Dedifferentiated amniotic fluid mesenchymal stem cell (primary cell): ENCODE measurements around the gene GGT1.
"Not testable (repeated sequence)": the region's sequence is repeated elsewhere in the genome, so short reads cannot be mapped to it uniquely, and the experiment has no call there.

Source experiments
- DNase-seq: peaks from one replicate; pipeline ENCODE4 v3.0.0-alpha.2; 2016; ENCODE audit errors: extremely low spot score

Gene GGT1

DNA sequence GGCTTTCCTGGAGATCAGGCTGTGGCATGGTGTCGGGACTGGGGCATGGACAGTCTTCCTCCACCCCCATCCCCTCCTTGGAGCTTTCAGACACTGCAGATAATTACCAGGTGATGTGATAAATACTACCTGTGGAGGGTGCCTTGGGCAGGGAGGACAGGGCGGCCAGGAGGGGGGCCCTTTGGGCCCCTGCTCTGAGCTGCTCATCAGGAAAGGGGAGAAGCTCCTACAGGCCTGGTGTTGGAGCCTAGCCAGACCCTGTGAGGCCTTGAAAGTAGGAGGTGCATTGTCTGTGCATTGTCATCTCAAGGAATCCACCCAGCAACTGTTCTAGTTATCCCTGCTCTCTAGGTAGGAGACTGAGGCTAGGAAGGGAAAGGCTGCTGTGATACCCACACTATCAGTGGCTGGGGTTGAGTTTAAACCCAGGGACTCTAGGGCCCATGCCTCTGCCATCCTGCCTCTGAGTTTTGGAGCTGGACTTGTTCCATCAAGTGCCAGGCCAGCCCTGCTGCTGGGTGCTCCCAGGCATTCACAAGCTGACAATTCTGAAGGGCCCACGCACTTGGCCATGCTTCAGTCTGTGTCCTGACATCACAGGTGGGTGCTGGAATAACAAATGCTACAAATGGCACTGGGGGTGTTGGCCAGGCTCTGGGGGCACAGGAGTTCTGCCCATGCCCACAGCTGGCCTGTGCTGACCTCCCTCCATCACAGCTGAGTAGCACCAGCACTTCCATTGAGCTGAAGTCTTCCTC, 2.9 kb upstream of the GGT1 start:
- not testable (repeated sequence) for DNase-seq

DNA sequence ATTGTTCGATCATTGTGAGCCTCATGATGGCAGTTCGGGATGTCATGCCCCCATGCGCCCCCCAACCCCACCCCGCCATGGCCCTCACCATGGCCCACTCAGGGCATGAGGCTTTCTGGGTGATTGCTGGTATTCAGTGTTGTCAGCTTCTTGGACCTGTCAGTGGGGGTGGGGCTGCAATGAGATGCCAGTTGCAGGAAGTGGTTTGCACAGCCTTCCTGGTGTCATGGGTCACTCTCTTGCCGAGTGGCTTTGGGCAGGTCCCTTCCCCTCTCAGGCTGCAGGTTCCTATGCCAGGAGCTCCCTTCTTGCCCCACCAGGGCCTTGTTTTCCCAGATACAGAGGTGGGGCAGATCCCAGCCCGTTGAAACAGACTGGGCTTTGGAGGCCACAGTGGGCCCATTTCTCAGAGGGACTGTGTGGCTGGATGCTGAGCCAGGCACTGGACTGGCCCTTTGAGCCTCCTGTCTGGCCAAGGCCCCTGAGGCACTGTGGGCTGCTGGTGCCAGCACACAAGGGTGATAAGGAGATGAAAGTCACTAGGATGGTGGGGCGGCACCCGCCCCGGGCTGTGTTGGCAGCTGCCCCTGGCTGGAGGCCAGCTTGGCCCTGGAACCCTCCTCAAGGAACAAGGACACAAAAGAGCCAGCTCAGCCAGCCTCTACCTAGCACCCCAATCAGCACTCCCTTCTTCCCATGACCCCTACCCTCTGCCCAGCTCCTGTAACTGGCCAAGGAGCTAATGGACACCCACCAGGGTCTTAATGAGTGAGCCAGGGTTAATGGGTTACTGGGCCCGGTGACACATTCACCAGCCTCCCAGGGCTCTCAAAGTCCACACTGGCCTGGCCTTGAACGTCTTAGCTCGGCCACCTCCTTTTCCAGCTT, 1.5 kb upstream of the GGT1 start:
- no peak for DNase-seq

DNA sequence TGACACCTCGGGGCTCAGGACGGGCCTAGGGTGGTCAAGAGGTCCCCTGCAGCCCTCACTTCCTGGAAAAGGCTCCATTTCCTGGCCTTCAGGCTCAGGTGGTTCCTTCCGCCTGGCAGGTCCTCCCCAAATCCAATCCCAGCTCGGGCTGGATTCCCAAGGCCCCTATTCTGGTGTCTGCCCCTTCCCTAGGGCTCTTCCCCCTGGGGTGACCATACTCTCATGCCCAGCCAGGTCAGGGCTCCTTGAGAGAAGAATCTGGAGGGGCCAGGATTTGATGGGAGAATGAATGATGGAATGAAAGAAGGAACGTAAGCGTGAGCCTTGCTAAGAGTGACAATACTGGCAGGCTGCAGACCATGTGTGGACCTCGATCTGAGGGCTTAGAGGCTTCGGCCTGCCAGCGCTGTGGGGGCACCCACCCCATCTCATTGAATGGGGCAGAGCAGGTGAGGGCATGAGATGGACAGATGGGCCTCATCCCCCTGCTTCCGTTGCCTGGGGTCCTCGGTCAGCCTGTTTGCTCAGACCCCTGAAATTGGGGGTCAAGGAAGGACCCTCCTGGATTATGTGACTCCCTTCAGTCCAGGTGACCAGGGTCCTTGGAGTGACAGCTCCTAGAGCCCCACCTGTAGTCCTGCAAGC, 766 bp upstream of the GGT1 start:
- DNase-seq = not testable (repeated sequence)

DNA sequence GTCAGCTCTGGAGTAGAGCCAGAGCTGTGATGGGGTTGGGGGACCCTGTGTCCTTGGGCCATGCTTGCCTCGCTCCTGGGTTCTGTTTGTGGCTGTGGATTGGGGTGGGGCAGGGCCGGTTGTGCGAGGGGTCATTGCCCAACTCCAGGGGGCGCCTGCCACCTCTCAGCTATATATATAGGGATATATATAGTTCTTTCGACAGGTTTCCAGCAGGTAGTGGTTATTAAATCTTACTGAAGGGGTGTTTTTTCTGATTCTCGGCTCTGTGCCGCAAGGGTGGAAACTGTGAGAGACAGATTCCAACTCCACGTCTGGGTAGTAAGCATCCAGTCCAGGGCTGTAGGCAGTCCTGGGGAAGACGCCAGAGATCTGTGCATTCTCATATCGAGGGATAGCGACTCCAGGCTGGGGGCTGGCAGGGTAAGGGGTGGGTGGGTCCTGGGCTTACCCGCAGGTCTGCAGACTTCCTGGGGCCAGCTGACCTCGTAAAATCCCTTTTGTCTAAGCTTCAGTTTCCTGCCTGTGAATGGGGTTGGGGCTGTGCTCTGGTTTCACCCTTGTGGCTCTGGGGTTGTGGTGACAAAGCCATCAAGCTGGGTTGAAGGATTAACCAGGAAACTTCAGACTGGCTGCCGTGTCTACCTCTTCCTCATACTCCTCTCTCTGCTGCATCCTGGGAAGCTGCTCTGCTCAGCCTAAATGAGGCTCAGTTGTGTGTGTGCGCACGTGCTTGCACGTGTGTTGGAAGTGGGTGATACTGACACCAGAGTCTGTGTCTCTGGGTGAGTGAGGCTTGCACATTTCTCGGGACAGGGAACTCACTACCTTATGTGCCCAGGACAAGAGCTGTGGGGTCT, 1.0 kb downstream of the GGT1 start:
- not testable (repeated sequence) for DNase-seq

DNA sequence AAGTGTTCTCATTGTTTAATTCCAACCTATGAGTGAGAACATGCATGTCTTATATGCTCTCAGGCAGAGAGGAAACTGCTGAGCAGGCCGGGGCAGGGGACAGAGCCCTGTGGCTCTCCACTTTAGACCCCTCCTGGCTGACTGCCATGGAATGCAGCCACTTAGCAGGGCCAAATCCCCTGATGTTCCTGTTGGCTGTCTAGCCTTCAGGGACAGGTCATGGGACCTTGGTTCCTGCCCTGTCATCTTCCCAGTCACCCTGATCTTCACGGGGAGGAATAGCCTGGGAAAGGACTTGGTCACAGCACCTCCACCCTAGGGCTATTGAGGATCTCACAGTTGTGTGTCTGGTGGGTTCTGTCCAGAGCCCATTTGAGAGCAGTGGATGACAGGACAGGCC, 3.3 kb downstream of the GGT1 start:
- DNase-seq = not testable (repeated sequence)

DNA sequence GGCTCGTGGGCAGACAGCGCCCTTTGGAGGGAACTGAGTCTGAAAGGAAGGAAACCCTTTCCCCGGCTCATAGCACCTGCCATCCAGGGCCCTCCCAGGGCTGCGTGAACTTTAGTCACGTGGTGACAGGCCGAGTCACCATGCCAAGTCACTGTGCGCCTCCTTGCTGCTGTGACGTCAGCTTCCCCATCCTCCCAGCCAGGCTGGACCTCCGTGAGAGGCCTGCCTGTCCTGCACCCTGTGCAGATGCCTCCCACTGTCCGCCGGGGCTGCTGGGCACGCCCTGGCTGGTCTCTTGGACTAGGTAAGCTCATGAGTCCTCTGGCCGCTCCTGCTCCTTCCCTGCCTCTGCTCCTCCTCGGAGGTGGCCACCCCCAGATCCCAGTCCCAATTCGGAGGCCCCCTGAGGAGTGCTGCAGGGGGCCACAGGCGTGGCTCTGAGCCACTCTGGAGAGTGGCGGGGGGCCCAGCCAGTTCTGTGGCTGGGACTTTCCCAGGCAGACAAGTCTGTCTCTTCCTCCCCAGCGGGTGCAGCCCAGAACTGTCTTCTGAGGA, 4.5 kb downstream of the GGT1 start:
- not testable (repeated sequence) for DNase-seq

DNA sequence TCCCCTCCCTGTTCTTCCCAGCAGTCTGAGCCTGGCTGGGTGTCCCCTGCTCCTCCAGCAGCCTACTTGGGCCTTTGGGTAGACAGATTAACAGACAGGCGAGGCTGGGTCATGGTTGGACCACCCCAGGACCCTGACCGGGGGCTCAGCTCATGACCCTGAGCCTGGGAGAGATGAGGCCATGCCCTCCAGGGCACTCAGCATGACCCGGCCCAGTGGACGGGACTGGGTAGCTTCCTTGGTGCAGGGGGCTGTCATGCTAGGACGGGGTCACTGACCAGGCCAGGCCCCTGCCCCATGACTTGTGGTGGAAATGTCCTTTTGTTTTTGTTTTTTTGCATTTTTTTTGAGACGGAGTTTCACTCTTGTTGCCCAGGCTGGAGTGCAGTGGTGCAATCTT, 5.3 kb downstream of the GGT1 start:
- not testable (repeated sequence) for DNase-seq

DNA sequence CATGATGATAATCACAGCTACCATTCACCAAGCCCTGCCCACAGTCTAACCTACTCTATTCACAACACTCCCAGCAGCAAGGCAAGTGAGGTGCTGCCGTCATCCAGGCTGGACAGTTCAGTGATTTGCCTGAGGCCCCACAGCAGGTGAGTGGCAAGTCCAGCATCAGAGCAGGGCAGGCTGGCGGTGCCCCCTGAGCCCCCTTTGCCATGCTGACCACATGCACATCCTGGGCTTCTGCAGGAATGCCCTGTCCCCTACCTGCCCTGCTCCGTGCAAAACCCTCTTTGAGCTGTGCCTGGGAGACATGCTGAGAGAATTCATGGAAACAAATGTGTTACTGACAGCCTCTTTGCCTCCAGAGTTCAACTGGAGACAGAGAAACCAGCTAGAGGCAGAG, 6.9 kb downstream of the GGT1 start:
- DNase-seq = not testable (repeated sequence)

DNA sequence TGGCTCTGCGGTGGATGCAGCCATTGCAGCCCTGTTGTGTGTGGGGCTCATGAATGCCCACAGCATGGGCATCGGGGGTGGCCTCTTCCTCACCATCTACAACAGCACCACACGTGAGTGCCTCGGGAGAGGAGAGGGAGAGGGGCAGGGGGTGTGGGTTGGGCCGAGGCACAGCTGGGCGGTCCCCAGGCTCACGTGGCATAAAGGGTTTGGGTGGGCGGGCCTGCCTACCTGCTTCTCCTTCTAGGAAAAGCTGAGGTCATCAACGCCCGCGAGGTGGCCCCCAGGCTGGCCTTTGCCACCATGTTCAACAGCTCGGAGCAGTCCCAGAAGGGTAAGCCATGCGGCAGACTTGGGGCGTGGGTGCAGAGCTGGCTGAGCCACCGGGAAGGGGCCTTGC, 11.8 kb downstream of the GGT1 start:
- DNase-seq = not testable (repeated sequence)

DNA sequence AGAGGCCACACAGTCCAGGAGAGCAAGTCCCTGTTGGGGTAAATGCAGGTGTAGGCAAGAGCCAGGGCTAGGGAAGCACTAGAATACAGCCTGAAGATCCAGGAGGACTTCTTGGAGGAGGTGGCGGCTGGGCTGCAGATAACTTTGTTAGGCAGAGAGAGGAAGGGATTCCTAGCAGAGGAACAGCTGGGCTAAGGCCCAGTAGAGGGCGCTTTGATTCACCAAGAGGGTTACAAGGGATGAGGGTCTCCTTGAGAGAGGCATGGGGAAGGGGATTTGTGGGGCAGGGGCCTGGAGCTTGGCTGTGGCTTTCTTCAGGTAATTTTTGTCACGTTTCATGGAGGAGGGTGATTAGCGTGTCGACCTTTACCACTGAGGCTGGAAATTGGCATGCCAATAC, 18.3 kb downstream of the GGT1 start:
- DNase-seq = not testable (repeated sequence)

DNA sequence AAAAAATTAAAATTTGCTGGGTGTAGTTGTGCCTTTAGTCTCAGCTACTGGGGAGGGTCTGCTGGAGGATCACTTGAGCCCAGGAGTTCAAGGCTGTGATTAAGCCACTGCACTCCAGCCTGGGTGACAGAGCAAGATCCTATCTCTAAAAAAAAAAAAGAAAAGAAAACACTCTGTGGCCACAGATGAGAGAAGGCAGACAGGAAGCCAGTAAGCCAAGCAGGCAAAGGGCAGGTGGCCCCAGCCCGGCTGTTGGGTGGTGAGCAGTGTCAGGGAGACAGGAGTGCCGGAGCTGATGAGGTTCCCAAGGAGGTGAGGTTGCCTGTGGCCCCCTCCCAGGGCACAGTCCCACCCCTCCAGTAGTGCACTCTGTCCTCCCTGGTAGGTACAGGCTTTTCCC, 19.6 kb downstream of the GGT1 start:
- DNase-seq = not testable (repeated sequence)

DNA sequence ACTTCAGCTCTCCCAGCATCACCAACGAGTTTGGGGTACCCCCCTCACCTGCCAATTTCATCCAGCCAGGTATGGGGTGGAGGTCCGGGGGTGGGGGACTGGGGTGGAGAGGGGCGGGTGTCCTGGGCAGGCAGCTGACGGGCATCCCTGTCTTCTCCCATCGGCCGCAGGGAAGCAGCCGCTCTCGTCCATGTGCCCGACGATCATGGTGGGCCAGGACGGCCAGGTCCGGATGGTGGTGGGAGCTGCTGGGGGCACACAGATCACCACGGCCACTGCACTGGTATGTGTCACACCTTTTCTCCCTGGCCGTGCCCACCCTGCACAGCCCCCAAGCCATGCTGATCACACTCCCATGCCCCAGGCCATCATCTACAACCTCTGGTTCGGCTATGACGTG, 24.9 kb downstream of the GGT1 start:
- DNase-seq = not testable (repeated sequence)

DNA sequence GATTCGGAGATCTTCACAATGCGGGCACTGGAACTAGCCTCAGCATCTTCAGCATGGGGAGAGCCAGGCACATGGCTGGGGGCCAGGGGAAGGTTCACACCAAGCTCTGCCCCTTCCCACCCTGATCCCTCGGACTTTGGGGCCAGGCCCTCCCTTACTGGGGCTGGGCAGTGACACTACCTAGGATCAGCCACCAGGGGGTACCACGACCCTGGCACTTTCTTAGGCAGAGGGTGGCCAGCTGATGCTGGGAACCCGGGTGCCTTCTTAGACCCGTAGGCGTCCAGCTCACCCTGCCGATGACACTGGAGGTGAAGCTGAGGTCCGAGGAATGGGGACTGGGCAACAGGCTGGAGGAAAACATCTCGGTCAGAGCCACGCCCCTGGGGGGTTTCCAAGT, 26.1 kb downstream of the GGT1 start:
- not testable (repeated sequence) for DNase-seq

DNA sequence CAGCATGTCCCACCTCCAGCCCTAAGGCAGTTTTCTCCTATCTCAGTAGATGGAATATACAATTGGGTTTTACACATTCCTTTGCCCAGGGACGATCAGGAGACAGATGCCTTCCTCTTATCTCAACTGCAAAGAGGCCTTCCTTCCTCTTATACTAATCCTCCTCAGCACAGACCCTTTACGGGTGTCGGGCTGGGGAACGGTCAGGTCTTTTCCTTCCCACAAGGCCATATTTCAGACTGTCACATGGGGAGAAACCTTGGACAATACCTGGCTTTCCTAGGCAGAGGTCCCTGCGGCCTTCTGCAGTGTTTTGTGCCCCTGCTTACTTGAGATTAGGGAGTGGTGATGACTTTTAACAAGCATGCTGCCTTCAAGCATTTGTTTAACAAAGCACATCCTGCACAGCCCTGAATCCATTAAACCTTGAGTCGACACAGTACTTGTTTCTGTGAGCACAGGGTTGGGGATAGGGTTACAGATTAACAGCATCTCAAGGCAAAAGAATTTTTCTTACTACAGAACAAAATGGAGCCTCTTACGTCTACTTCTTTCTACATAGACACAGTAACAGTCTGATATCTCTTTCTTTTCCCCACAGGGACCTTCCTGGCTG, 27.9 kb downstream of the GGT1 start:
- DNase-seq = not testable (repeated sequence)

DNA sequence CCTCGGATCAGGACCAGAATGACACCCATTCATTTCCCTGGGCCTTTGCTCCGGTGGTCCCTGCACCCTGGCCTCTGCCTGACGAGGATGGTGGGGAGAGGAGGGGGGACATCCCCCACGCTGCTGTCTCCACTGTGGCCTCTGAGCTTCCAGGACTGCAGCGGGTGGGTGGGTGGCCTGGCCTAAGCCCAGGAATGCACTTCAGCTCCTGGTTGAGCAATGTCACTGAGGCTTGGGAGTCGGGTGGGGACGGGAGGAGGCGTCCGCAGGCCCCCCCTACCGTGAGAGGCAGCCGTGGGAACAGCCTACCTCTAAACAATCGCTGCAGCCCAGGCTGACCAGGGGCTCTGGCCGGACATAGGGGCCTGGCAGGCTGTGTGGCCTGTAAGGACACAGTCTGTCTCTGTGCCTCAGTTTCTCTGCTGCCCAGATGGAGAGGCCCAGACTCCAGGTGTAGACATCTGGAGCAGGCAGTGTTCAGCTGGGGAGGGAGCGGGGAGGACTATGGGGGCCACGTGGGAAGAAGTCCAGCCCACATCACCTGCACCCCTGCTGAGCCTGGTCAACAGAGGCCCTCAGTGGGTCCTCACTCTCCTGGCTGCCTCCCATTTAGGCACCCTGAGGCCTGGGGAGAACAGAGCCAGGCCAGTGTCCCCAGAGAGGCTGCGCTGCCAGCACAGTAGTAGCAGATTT, 28.6 kb downstream of the GGT1 start:
- DNase-seq = not testable (repeated sequence)

DNA sequence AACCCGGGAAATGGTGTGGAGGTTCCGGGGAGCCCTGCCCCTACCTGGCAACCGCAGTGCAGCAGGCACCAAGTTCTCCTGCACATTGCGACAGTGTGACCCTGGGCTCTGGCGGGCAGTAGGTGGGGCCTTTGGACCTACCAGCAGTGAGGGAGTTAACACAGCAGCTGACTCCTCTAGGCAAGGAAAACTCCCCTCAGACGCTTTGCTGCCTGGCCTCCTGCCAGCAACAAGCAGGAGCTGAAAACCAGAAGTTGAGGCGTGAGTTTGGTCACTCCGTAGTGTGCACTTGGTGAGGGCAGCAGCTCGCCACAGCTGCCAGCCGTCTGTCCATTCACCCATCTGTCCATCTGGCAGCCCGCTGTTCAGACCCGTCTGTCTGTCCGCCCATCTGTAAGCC, 29.6 kb downstream of the GGT1 start:
- DNase-seq = not testable (repeated sequence)

DNA sequence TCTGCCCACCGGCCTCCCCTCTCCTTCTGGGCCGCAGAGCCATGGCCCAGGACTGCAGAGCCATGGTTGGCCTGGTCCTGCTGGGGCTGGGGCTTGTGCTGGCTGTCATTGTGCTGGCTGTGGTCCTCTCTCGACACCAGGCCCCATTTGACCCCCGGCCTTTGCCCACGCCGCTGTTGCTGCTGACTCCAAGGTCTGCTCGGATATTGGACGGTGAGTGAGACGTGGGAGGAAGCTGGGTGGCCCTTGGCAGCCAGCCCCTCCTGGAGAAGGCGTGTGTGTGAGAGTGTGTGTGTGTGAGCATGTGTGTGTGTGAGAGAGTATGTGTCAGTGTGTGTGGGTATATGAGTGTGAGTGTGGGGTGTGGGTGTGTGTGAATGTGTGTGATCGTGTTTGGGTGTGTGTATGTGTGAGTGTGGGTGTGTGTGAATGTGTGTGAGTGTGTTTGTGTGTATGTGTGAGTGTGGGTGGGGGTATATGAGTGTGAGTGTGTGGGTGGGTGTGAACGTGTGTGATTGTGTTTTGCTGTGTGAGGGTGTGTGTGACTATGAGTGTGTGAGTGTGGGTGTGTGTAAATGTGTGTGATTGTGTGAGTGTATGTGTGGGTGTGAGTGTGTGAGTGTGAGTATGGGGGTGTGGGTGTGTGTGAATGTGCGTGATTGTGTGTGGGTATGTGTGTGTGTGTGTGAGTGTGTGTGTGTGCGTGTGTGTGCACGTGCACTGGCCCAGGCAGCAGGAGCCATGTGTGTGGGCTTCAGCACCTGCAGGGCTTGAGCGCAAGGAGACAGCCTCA, 30.4 kb downstream of the GGT1 start:
- not testable (repeated sequence) for DNase-seq

DNA sequence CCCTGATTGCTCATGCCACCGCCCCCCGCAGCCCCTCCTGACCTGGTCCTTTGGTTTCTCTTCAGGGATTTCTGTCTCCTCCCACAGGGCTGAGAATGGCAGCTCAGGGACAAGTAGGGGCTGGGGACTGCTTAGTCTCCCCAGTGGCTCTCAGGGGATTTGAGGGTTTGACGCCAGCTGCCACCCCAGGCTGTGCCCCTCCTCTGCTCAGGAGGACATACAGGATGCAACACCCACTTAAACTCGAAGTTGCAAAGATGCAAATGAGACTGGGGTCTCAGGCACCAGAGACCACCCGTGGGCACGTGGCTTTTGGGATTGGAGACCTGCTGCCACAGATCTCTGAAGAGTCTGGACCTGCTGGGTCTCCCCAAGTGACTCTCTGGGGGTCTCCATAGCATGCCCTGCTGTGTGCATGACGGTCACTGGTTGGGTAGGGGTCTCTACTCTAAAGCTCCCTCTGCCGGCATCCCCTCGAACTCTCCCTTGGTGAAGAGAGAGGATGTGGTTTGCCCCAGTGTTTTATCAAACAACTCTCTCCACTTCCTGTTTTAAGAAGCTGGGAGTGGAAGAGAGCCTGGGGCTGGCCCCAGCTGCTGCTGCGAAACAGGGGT, 31.9 kb downstream of the GGT1 start:
- not testable (repeated sequence) for DNase-seq

DNA sequence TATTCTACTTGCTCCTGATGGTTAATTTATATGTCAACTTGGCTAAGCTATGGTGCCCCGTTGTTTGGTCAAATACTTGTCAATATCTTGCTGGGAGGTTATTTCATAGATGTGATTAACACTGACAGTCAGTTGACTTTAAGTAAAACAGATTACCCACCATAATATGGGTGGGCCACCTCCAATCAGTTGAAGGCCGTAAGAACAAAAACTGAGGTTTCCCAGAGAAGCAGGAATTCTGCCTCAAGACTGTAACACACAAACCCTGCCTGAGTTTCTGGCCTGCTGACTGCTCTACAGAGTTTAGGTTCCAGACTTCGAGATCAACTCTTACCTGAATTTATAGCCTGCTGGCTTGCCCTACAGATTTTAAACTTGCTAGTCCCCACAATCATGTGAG, 33.5 kb downstream of the GGT1 start:
- not testable (repeated sequence) for DNase-seq
